A549 (cell line): ENCODE data around the gene MADD. TPM values are rescaled to one million over a fixed set of nuclear protein-coding genes. Genes with fewer than 3 reads are reported as not detected.

Experiments used
- ATAC-seq, 2 experiments: fragments of 200-7000 bp in 1 of 2; fragments of >200 bp in 1 of 2; cut with Nextera tagmentation in 1 of 2; cut with Tn5 transposase in 1 of 2; 3 replicates each; pipeline versions ENCODE4 v1.8.0 to v1.9.1; 2018 to 2020; ENCODE audit warnings: mild to moderate bottlenecking in 1 of 2, moderate library complexity in 1 of 2
- CTCF ChIA-PET: fragments of 300-600 bp; sonication (Branson Sonifier 250); formaldehyde crosslinking; extraction: SDS; loops from one replicate; lab custom pipeline; 2021; ENCODE audit warnings: antibody characterized with exemption, inconsistent platforms; lab: Yijun Ruan, JAX
- POLR2A ChIA-PET: fragments of 350-600 bp; formaldehyde crosslinking; extraction: SDS; loops from one replicate; lab custom pipeline; 2021; ENCODE audit warnings: antibody characterized with exemption, inconsistent platforms; lab: Yijun Ruan, JAX
- DNase-seq, 2 experiments: peaks; one replicate each; pipeline versions ENCODE4 v3.0.0 to v3.0.0-alpha.2; 2011 to 2016; ENCODE audit warnings: low read depth in 1 of 2, low spot score in 1 of 2
- FAIRE-seq: peaks from 2 replicates; lab custom pipeline; 2011; peaks lifted over from hg19 to GRCh38; lab: Jason Lieb, UNC
- H3K27ac ChIP-seq, 2 experiments: fragments of >200 bp; sonication (Bioruptor Twin); formaldehyde crosslinking; 3 replicates each; pipeline ENCODE4 v1.5.1; 2016 to 2017
- H3K4me1 ChIP-seq: fragments of >200 bp; sonication (Bioruptor Twin); formaldehyde crosslinking; 3 replicates; pipeline ENCODE4 v1.6.1; 2016
- H3K4me2 ChIP-seq: fragments of >200 bp; sonication (Bioruptor Twin); formaldehyde crosslinking; 3 replicates; pipeline ENCODE4 v1.6.1; 2016
- H3K4me3 ChIP-seq: fragments of >200 bp; sonication (Bioruptor Twin); formaldehyde crosslinking; 3 replicates; pipeline ENCODE4 v1.5.1; 2016
- H3K9me3 ChIP-seq: fragments of >200 bp; sonication (Bioruptor Twin); formaldehyde crosslinking; 3 replicates; pipeline ENCODE4 v1.6.1; 2016
- BHLHE40 ChIP-seq: IDR thresholded peaks from 2 replicates; pipeline ENCODE4 v1.6.1; 2012; ENCODE audit warnings: low read depth, low read length, inconsistent platforms
- CBX2 ChIP-seq: fragments of 200-600 bp; sonication (generic); IDR thresholded peaks from 2 replicates; pipeline ENCODE4 v1.6.1; 2016; ENCODE audit warnings: low read depth, mild to moderate bottlenecking, borderline replicate concordance
- CEBPB ChIP-seq, 2 experiments: fragments of >200 bp in 1 of 2; sonication (Bioruptor Twin) in 1 of 2; formaldehyde crosslinking in 1 of 2; IDR thresholded peaks; 2 replicates each; pipeline ENCODE4 v1.6.1; 2012 to 2016
- EHF ChIP-seq: fragments of 250-450 bp; sonication (Bioruptor Pico); IDR thresholded peaks from 2 replicates; pipeline ENCODE4 v1.5.0; 2020; ENCODE audit warnings: mild to moderate bottlenecking
- FOXS1 ChIP-seq: fragments of 250-450 bp; sonication (Bioruptor Pico); IDR thresholded peaks from 2 replicates; pipeline ENCODE4 v1.5.0; 2020; ENCODE audit warnings: mild to moderate bottlenecking, moderate library complexity
- GATA3 ChIP-seq: IDR thresholded peaks from 2 replicates; pipeline ENCODE4 v1.6.1; 2012; ENCODE audit warnings: borderline replicate concordance
- HDAC2 ChIP-seq: fragments of 200-600 bp; sonication (generic); IDR thresholded peaks from 2 replicates; pipeline ENCODE4 v1.6.1; 2016
- HEYL ChIP-seq: fragments of 250-450 bp; sonication (Bioruptor Pico); IDR thresholded peaks from 2 replicates; pipeline ENCODE4 v1.8.0; 2021; ENCODE audit warnings: mild to moderate bottlenecking, moderate library complexity
- JUN ChIP-seq, 2 experiments: fragments of >200 bp; sonication (Bioruptor Twin); formaldehyde crosslinking; IDR thresholded peaks; 2 replicates in 1 of 2; 3 replicates in 1 of 2; pipeline ENCODE4 v1.6.1; 2016 to 2017
- JUNB ChIP-seq: fragments of >200 bp; sonication (Bioruptor Twin); formaldehyde crosslinking; IDR thresholded peaks from 2 replicates; pipeline ENCODE4 v1.6.1; 2016
- KDM1A ChIP-seq: fragments of 200-600 bp; sonication (generic); IDR thresholded peaks from 2 replicates; pipeline ENCODE4 v1.6.1; 2016; ENCODE audit warnings: low read depth, mild to moderate bottlenecking
- KDM5A ChIP-seq: fragments of 200-600 bp; sonication (generic); IDR thresholded peaks from 2 replicates; pipeline ENCODE4 v1.6.1; 2016; ENCODE audit warnings: antibody characterized with exemption, mild to moderate bottlenecking
- MYC ChIP-seq: IDR thresholded peaks from 2 replicates; pipeline ENCODE4 v1.6.1; 2012; ENCODE audit warnings: mild to moderate bottlenecking, inconsistent platforms, low read length, improper control_type of control experiment, borderline replicate concordance
- POLR2A ChIP-seq: IDR thresholded peaks from 2 replicates; pipeline ENCODE4 v1.6.1; 2012; ENCODE audit warnings: mild to moderate bottlenecking, low read length
- RAD21 ChIP-seq, 2 experiments: fragments of >200 bp in 1 of 2; sonication (Bioruptor Twin) in 1 of 2; formaldehyde crosslinking in 1 of 2; IDR thresholded peaks in 1 of 2; conservative IDR thresholded peaks in 1 of 2; 2 replicates in 1 of 2; 3 replicates in 1 of 2; pipeline ENCODE4 v1.6.1; 2012 to 2018; ENCODE audit warnings: inconsistent platforms in 1 of 2
- RFX5 ChIP-seq: fragments of 450-650 bp; IDR thresholded peaks from 2 replicates; pipeline ENCODE4 v1.7.1; 2014; ENCODE audit warnings: antibody characterized with exemption, mild to moderate bottlenecking, moderate library complexity
- RNF2 ChIP-seq: fragments of 200-600 bp; sonication (generic); IDR thresholded peaks from 2 replicates; pipeline ENCODE4 v1.6.1; 2016; ENCODE audit warnings: low read depth, mild to moderate bottlenecking, antibody characterized with exemption, moderate library complexity, borderline replicate concordance
- SMC3 ChIP-seq: fragments of >200 bp; sonication (Bioruptor Twin); formaldehyde crosslinking; IDR thresholded peaks from 3 replicates; pipeline ENCODE4 v1.6.1; 2018; ENCODE audit warnings: inconsistent platforms
- SREBF2 ChIP-seq: fragments of 450-650 bp; IDR thresholded peaks from 2 replicates; pipeline ENCODE4 v1.6.1; 2014; ENCODE audit warnings: mild to moderate bottlenecking, moderate library complexity
- TFCP2L1 ChIP-seq: fragments of 250-450 bp; sonication (Bioruptor Pico); IDR thresholded peaks from 2 replicates; pipeline ENCODE4 v1.5.0; 2021; ENCODE audit warnings: mild to moderate bottlenecking
- TP53 ChIP-seq: fragments of 250-450 bp; sonication (Bioruptor Pico); IDR thresholded peaks from 2 replicates; pipeline ENCODE4 v1.5.0; 2021; ENCODE audit warnings: mild to moderate bottlenecking, moderate library complexity
- ZC3H11A ChIP-seq: fragments of 450-650 bp; IDR thresholded peaks from 2 replicates; pipeline ENCODE4 v1.6.1; 2014; ENCODE audit warnings: antibody characterized with exemption, mild to moderate bottlenecking
- ZFP36 ChIP-seq: fragments of 450-650 bp; IDR thresholded peaks from 2 replicates; pipeline ENCODE4 v1.6.1; 2014; ENCODE audit warnings: borderline replicate concordance; ENCODE audit not compliant: partially characterized antibody
- WGBS: methylation state at CpG from one replicate; pipeline ENCODE4 v1.1.6; 2017; ENCODE audit errors: missing lambda C conversion rate; 5-methylcytosine and 5-hydroxymethylcytosine counted together
- polyA plus RNA-seq, 4 experiments: library from polyadenylated mRNA; depleted of rRNA in 3 of 4; stranded (reverse); fragments of >200 nt; fragmentation: RNase III in 1 of 4; extraction: RNeasy Plus Mini Kit Qiagen cat#74134 plus additional on column Dnase treatment in 1 of 4; gene quantifications; 2 replicates in 3 of 4; 3 replicates in 1 of 4; pipeline ENCODE4 v1.2.3, GENCODE V29; 2011 to 2017
- TF ChIP-seq, protein P1 (sequence below): fragments of >200 bp; sonication (Bioruptor Twin); formaldehyde crosslinking; IDR thresholded peaks from 2 replicates; pipeline ENCODE4 v1.6.1; 2016
- TF ChIP-seq, protein P2 (sequence below): fragments of 150-350 bp; IDR thresholded peaks from 2 replicates; pipeline ENCODE4 v1.6.1; 2014; ENCODE audit warnings: low read depth, mild to moderate bottlenecking, low read length
- TF ChIP-seq, protein P3 (sequence below): fragments of 250-450 bp; sonication (Bioruptor Pico); IDR thresholded peaks from 2 replicates; pipeline ENCODE4 v1.5.0; 2020; ENCODE audit warnings: low read depth, mild to moderate bottlenecking, moderate library complexity

The MADD gene
- polyA plus RNA-seq, 2 of the 4 experiments (the other 2 are of a cell fraction) = 16.7 to 25.2 TPM

DNA sequence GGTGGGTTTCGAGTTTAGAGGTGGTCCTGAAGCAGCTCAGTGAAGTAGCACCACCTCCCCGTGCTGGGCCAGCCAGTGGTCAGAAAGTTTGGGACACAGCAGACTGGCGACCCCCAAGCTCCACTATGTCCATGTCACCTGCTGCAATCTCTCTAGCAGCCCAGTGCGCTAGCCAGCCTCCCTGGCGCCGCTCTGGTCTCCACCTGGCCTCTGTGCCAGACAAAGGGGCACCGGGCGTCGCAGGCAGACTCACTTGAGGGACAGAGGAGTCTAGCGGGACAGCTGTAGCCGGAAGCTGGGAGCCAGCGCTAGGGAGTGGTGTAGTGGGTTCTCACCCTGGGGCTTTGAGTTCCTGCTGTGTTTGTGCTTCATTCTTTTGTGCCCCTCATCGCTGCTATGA, 57.1 kb downstream of the MADD start:
- no peak overlapping the region for H3K4me2 ChIP-seq
- no peaks in the 10 kb centered on the region for H3K9me3 ChIP-seq
- no peaks in the 10 kb centered on the region for H3K4me1 ChIP-seq
- no peak overlapping the region for H3K4me3 ChIP-seq
- no peak overlapping the region for H3K27ac ChIP-seq
- DNase-seq = no peak
- POLR2A ChIA-PET = no interaction called here
- CTCF ChIA-PET = interaction anchor here (1.2 kb wide), 2 partner anchors 28 to 85 kb away, joined by 4 to 6 read pairs; no protein-coding TSS in a partner anchor
- no peak for TF ChIP-seq JUN (IDR thresholded peaks at IDR 0.05)
- no peak for TF ChIP-seq TFCP2L1
- TF ChIP-seq, protein P1, sequence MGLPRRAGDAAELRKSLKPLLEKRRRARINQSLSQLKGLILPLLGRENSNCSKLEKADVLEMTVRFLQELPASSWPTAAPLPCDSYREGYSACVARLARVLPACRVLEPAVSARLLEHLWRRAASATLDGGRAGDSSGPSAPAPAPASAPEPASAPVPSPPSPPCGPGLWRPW = no peak
- TF ChIP-seq MYC = no peak
- no peak for TF ChIP-seq SMC3
- no peak for TF ChIP-seq JUNB
- no peak for TF ChIP-seq CEBPB (IDR thresholded peaks at IDR 0.05)
- 90% methylated on average over 13 of the region's 13 CpGs for WGBS
- no peak for ATAC-seq
- FAIRE-seq = no peak

DNA sequence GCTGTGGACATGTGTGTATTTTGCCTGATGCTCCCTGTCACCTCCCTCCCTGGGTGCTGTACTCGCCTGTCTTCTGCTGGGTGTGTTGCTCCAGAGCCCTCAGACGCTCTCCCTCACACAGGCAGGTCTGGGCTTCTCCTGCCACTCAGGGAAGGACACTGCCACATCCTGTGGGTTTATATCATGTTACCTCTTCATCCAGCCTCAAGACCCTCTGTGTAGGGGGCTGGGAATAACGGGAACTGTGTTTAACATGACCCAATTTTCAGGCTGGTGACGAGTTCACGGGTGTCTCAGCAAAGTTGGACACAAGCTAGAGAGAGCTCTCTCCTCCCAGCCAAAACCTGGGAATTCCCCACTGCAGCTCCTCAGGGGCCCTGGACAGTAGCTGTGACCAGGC, 58.0 kb downstream of the MADD start:
- ChIA-PET CTCF (interaction anchor here (1.0 kb wide), 1 partner anchor 27 kb away, joined by 5 read pairs; no protein-coding TSS in a partner anchor), POLR2A (no interaction called here)
- ATAC-seq (no peak), FAIRE-seq (no peak), DNase-seq (no peak)
- Histone ChIP-seq H3K4me3 (no peak overlapping the region), H3K4me1 (no peaks in the 10 kb centered on the region), H3K4me2 (no peak overlapping the region), H3K9me3 (no peaks in the 10 kb centered on the region), H3K27ac (no peak overlapping the region)
- TF ChIP-seq GATA3 = no peak
- TF ChIP-seq RAD21 (conservative IDR thresholded peaks at IDR 0.05 in 1 of 2, IDR thresholded peaks at IDR 0.05 in 1 of 2) = no peak
- TF ChIP-seq BHLHE40 = no peak
- TF ChIP-seq ZFP36 = no peak
- no peak for TF ChIP-seq EHF
- no peak for TF ChIP-seq RFX5
- TF ChIP-seq, protein P2, sequence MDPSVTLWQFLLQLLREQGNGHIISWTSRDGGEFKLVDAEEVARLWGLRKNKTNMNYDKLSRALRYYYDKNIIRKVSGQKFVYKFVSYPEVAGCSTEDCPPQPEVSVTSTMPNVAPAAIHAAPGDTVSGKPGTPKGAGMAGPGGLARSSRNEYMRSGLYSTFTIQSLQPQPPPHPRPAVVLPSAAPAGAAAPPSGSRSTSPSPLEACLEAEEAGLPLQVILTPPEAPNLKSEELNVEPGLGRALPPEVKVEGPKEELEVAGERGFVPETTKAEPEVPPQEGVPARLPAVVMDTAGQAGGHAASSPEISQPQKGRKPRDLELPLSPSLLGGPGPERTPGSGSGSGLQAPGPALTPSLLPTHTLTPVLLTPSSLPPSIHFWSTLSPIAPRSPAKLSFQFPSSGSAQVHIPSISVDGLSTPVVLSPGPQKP = no peak
- no peak for TF ChIP-seq RNF2
- no peak for TF ChIP-seq ZC3H11A
- TF ChIP-seq, protein P3, sequence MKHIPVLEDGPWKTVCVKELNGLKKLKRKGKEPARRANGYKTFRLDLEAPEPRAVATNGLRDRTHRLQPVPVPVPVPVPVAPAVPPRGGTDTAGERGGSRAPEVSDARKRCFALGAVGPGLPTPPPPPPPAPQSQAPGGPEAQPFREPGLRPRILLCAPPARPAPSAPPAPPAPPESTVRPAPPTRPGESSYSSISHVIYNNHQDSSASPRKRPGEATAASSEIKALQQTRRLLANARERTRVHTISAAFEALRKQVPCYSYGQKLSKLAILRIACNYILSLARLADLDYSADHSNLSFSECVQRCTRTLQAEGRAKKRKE (CRISPR knock-in tag) = no peak
- no peak for TF ChIP-seq SMC3
- TF ChIP-seq SREBF2 = no peak
- TF ChIP-seq POLR2A = no peak
- TF ChIP-seq TP53 = no peak
- TF ChIP-seq HDAC2 = no peak
- no peak for TF ChIP-seq FOXS1
- no peak for TF ChIP-seq HEYL
- TF ChIP-seq CBX2 = no peak
- TF ChIP-seq KDM1A = no peak
- TF ChIP-seq KDM5A = no peak
- WGBS = 97% methylated on average over 5 of the region's 5 CpGs
